T-helper 1 cell treated with Interleukin-12 subunit alpha and Interleukin-12 subunit beta and Interleukin-4 antibody, amounts not matched to agents 30 μg/mL and 1 μg/mL, for 36 hours (primary cell): ENCODE results near the gene DUSP16.

Experiments
- H3K27ac Mint-ChIP-seq: one replicate; pipeline ENCODE4 v1.8.0; 2021; ENCODE audit warnings: mild to moderate bottlenecking, mixed read lengths
- H3K27me3 Mint-ChIP-seq: one replicate; pipeline ENCODE4 v1.8.0; 2021; ENCODE audit warnings: low read depth, mixed read lengths
- H3K36me3 Mint-ChIP-seq: one replicate; pipeline ENCODE4 v1.8.0; 2021; ENCODE audit warnings: low read depth, mixed read lengths
- H3K4me1 Mint-ChIP-seq: one replicate; pipeline ENCODE4 v1.8.0; 2021; ENCODE audit warnings: low read depth, mixed read lengths
- H3K4me3 Mint-ChIP-seq: one replicate; pipeline ENCODE4 v1.8.0; 2021; ENCODE audit warnings: mild to moderate bottlenecking, moderate library complexity, mixed read lengths
- H3K9me3 Mint-ChIP-seq: one replicate; pipeline ENCODE4 v1.8.0; 2021; ENCODE audit warnings: mixed read lengths

DUSP16 gene

DNA sequence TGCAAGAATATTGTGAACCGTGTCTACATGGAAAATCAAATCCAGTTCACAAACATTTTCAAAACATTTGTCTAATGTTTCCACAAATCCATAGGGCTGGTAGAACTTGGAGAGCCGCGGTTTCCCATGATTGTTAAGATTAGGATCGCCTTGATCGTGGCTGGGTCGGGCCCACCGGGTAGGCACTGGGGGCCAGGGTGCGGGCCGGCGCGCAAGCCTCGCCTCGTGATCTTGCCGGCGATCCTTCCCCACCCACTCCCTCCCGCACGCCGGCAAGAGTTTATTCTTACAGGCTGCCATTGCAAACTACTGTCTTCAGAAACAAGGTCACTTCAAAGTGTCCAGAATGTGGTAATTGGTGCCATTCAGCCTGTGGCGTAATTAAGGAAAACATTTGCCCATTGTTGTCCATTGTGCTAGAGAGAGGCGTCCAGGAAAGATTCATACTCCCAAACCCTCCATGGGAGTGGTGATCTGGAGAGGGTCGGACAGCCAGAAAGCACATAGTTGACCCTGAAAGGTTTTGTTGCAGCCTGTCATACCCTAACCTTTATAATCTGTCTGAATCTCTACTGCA lies 110.2 kb downstream of the DUSP16 start:
- peaks cover 27% of the 10 kb centered on the region for H3K4me1 Mint-ChIP-seq
- peaks cover 3% of the 10 kb centered on the region for H3K36me3 Mint-ChIP-seq
- H3K4me3 Mint-ChIP-seq = no peak overlapping the region
- no peaks in the 10 kb centered on the region for H3K27me3 Mint-ChIP-seq
- H3K9me3 Mint-ChIP-seq = no peaks in the 10 kb centered on the region
- peak overlapping the region; percentile 8 for H3K27ac Mint-ChIP-seq

DNA sequence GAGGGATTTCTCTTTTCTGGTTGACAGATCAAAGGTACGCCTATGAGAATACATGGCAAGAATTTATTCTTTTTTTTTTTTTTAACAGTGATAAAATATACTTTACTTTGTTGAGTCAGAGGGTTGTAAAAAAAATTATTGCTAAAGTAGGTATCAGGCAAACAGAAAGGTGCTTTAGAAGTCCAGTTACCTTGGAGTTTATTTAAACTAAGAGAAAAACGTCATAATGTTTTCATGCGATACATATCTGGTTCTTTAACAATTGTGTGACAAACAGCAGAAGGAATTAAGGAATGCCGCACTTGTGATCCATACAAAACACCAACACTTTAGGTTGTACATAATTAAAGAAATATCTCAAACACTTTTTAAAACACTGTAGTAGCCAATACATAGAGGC lies 111.6 kb downstream of the DUSP16 start:
- Mint-ChIP-seq H3K36me3 (peaks cover 3% of the 10 kb centered on the region), H3K4me3 (no peak overlapping the region), H3K4me1 (peaks cover 24% of the 10 kb centered on the region), H3K9me3 (no peaks in the 10 kb centered on the region), H3K27me3 (no peaks in the 10 kb centered on the region), H3K27ac (no peak overlapping the region)

DNA sequence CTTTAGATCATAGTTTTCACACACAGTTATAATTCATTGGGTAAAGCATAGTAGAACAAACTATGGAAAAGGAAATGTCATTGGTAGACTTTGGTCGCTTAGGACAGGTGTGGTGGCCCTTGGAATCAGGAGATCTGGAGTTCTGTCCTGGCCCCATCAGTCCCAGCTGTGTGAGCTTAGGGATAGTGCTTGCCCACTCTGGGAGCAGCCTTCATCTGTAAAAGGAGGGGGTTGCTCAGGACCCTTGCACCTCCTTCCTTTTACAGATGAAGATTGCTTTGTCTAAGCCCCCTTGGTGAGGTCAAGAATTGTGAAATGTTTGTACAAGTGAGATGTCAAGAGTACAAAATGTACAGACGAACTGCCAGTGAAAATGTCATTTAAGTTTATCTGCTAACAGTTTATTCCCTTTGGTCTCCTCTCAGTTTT lies 112.6 kb downstream of the DUSP16 start:
- Mint-ChIP-seq H3K4me3 (no peak overlapping the region), H3K27me3 (no peaks in the 10 kb centered on the region), H3K36me3 (peaks cover under 1% of the 10 kb centered on the region), H3K4me1 (peaks cover 24% of the 10 kb centered on the region), H3K27ac (no peak overlapping the region), H3K9me3 (no peaks in the 10 kb centered on the region)

DNA sequence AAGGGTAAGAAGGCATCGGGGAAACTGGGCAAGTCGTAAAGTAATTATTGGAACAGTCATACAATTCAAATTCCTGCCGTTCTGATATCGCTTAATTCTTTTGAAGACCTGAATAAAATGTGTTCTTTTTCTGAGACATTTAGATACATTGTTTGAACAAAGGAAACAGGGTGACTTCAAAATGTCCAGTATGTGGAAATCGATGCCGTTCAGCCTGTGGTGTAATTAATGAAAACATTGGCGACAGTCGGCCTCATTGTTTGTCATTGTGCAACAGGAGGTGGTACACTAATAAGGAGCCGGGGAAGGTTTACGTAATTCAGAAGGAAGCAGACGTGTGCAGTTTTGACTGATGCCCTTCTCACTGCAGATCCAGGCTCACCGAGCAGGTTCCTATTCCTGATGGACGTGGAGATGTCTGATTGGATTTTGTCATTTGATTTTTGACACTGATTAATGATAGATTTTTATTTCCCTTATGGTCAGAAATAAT lies 113.1 kb downstream of the DUSP16 start:
- no peak overlapping the region for H3K27ac Mint-ChIP-seq
- no peaks in the 10 kb centered on the region for H3K36me3 Mint-ChIP-seq
- no peaks in the 10 kb centered on the region for H3K9me3 Mint-ChIP-seq
- no peaks in the 10 kb centered on the region for H3K27me3 Mint-ChIP-seq
- H3K4me3 Mint-ChIP-seq = no peak overlapping the region
- peaks cover 24% of the 10 kb centered on the region for H3K4me1 Mint-ChIP-seq

DNA sequence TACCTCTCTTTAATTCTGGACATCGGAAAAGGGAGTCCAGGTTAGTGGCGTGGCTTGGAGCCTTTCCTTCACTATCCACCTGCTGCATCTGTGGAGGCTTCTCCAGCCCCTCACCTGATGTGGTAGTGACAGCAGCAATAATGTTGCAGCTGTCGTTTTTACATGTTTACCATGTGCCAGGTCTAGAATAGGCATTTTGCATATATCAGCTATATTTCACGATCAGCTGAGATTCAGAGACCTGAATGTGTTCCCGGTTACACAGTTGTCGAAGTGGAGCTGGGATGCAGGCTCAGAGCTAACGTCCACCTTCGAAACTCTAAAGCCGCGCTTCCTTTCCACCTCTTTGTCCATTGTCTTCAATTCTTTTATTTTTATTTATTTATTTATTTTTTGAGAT lies 114.8 kb downstream of the DUSP16 start:
- H3K27me3 Mint-ChIP-seq = no peaks in the 10 kb centered on the region
- H3K36me3 Mint-ChIP-seq = peaks cover 3% of the 10 kb centered on the region
- H3K27ac Mint-ChIP-seq = no peak overlapping the region
- H3K4me3 Mint-ChIP-seq = no peak overlapping the region
- no peaks in the 10 kb centered on the region for H3K9me3 Mint-ChIP-seq
- H3K4me1 Mint-ChIP-seq = peaks cover 32% of the 10 kb centered on the region

DNA sequence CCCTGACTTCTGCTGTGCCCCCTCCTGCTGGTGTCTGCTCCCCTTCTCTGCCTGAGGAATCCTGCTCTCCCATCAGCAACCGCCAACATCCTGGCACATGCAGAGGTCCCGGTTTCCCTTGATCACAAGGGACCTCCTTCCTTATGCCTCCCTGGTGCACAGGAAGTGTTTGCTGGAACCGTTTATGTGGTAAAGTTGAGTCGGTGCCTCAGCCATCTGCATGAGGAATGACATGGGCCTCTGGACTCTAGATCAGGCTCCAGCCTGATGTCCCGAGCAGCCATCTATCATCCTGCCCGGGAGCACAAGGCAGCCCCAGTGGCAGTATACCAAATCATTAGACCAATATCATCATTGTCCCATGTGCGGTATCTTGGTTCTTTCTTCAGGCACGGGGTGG lies 115.4 kb downstream of the DUSP16 start:
- H3K9me3 Mint-ChIP-seq = no peaks in the 10 kb centered on the region
- no peaks in the 10 kb centered on the region for H3K27me3 Mint-ChIP-seq
- H3K27ac Mint-ChIP-seq = no peak overlapping the region
- H3K36me3 Mint-ChIP-seq = peaks cover 3% of the 10 kb centered on the region
- no peak overlapping the region for H3K4me3 Mint-ChIP-seq
- H3K4me1 Mint-ChIP-seq = peaks cover 37% of the 10 kb centered on the region

DNA sequence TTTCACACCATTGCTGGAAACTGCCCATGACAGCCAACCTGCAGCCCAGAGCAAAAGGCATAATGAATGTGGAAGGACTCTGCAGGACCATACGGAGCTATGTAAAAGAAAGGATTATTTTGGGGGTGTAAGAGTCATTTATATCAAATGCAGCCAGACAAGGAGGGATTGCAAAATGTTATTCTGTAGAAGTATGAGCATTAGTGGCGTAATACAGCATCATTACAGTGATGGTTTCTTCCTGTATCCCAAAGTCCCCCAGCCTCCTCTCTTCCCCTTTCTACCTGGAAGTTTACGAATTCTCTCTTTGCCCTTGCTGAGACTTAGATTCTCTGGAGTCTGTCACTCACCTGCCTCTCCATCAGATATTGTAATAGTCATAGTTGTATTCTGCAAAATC lies 115.9 kb downstream of the DUSP16 start:
- H3K27me3 Mint-ChIP-seq = no peaks in the 10 kb centered on the region
- no peaks in the 10 kb centered on the region for H3K9me3 Mint-ChIP-seq
- H3K36me3 Mint-ChIP-seq = peaks cover 3% of the 10 kb centered on the region
- no peak overlapping the region for H3K27ac Mint-ChIP-seq
- H3K4me1 Mint-ChIP-seq = peaks cover 42% of the 10 kb centered on the region
- no peak overlapping the region for H3K4me3 Mint-ChIP-seq

DNA sequence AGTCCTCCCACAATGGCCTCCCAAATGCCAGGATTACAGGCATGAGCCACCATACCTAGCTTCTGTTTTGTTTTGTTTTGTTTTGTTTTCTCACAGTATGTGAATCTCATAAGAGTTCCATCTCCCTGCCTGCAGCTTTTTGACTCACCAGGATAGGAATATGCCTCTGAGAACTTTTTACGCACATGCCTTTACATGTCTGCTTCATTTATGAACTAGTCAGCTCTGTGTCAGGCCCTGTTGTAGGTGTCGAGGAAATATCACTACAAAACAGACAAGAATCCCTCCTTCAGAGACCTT lies 116.8 kb downstream of the DUSP16 start:
- peaks cover 50% of the 10 kb centered on the region for H3K4me1 Mint-ChIP-seq
- no peaks in the 10 kb centered on the region for H3K27me3 Mint-ChIP-seq
- no peak overlapping the region for H3K4me3 Mint-ChIP-seq
- H3K27ac Mint-ChIP-seq = no peak overlapping the region
- H3K36me3 Mint-ChIP-seq = peaks cover 4% of the 10 kb centered on the region
- H3K9me3 Mint-ChIP-seq = no peaks in the 10 kb centered on the region

DNA sequence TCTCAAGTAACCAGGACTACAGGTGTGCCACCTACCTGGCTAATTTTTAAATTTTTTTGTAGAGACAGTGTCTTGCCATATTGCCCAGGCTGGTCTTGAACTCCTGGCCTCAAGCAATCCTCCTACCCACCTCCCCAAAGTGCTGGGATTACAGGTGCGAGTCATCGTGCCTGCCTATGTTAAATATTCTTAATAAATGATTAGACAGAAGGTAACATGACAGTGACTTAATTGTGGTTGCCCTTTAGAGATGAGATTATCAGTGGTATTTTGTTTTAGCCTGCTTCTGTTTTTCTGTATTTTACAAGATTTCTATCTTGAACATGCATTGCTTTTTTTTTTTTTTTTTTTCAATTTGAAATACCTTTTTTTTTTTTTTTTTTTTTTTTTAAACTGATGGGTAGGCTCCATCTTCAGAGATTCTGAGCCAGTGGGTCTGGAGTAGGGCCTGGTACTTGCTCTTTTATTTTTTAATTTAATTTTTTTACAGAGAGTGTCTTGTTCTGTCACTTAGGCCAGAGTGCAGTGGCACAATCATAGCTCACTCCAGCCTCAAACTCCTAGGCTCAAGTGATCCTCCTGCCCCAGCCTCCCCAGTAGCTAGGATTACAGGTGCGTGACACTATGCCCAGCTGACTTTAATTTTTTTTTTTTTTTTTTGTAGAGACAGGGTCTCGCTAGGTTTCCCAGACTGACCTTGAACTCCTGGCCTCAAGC lies 117.3 kb downstream of the DUSP16 start:
- H3K36me3 Mint-ChIP-seq = peaks cover 5% of the 10 kb centered on the region
- no peaks in the 10 kb centered on the region for H3K9me3 Mint-ChIP-seq
- H3K27ac Mint-ChIP-seq = no peak overlapping the region
- H3K27me3 Mint-ChIP-seq = no peaks in the 10 kb centered on the region
- H3K4me3 Mint-ChIP-seq = no peak overlapping the region
- peaks cover 55% of the 10 kb centered on the region for H3K4me1 Mint-ChIP-seq

DNA sequence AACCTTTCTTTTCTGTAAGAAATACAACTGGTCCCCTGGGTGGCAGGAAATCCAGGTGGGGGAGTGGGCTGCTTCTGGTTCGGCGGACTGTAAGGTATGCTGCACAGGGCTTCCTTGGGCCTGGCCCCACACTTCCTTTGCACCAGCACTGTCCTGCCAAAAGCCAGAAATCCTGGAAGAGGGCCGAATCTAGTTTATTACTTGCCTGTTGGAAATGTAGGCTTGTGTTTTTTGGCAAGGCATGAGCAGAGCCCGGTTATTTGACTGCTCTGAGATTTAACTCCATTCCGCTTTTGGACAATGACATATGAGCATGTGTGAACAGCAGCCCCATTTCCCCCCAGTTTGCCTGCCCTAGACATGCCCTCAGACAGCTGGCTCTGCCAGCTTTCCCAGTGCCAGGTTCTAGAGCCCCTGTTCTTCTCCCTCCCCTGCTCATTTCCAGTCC lies 119.2 kb downstream of the DUSP16 start:
- H3K4me3 Mint-ChIP-seq = no peak overlapping the region
- no peaks in the 10 kb centered on the region for H3K9me3 Mint-ChIP-seq
- peaks cover 8% of the 10 kb centered on the region for H3K36me3 Mint-ChIP-seq
- peaks cover 60% of the 10 kb centered on the region for H3K4me1 Mint-ChIP-seq
- no peaks in the 10 kb centered on the region for H3K27me3 Mint-ChIP-seq
- H3K27ac Mint-ChIP-seq = peak overlapping the region; percentile 97

DNA sequence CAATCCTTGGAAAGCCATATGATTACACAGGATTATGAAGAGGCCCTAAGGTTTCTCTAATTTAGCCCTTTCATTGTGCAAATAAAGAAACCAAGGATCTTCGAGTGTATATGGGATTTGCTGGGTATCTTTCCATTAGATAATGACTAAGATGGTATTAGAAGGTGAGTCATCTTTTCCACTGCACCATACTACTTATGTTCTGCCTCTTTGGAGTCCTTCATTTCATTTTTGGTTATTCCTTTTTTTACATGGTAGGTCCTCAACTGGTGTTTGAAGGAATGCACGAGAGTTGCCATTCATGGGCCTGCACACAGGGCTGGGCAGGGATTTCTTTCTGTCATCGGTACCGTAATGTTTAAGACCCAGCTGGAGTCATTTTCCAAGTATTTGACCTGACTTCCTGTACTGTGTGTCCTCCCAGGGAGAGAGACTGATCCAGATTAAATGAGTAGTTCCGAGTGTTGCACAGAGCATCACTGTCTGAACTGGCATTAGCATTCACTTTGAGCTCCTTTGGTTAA lies 120.1 kb downstream of the DUSP16 start:
- Mint-ChIP-seq H3K27me3 (no peaks in the 10 kb centered on the region), H3K36me3 (peaks cover 11% of the 10 kb centered on the region), H3K9me3 (no peaks in the 10 kb centered on the region), H3K27ac (peak overlapping the region; percentile 97), H3K4me3 (no peak overlapping the region), H3K4me1 (peaks cover 61% of the 10 kb centered on the region)

DNA sequence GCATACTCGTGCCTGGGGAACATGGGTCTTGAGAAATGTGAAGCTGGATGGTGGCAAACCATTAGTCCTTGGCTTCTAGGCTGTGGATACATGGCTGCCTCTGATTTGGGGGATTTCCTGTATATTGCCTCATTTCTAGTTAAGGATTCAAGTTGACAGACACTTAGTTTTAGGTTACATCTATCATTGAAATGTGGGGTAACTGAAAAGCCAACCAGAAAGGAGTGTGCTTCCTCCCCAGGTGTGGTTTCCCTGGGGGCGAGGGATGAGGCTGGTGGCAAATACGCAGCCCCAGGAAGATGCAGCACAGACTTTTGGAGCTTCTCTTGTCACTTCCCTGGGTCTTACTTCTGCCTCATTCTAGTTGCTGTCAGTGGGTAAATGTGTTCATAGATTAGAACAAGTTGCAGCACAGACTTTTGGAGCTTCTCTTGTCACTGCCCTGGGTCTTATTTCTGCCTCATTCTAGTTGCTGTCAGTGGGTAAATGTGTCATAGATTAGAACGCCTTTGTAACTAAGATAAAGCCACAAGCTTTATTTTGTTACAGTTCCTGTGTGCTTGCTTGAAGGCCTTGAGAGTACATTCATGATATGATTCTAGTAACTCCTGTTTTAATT lies 120.7 kb downstream of the DUSP16 start:
- H3K9me3 Mint-ChIP-seq = peaks cover 6% of the 10 kb centered on the region
- peak overlapping the region; percentile 55 for H3K4me3 Mint-ChIP-seq
- H3K27me3 Mint-ChIP-seq = no peaks in the 10 kb centered on the region
- peak overlapping the region; percentile 97 for H3K27ac Mint-ChIP-seq
- peaks cover 18% of the 10 kb centered on the region for H3K36me3 Mint-ChIP-seq
- peaks cover 60% of the 10 kb centered on the region for H3K4me1 Mint-ChIP-seq

DNA sequence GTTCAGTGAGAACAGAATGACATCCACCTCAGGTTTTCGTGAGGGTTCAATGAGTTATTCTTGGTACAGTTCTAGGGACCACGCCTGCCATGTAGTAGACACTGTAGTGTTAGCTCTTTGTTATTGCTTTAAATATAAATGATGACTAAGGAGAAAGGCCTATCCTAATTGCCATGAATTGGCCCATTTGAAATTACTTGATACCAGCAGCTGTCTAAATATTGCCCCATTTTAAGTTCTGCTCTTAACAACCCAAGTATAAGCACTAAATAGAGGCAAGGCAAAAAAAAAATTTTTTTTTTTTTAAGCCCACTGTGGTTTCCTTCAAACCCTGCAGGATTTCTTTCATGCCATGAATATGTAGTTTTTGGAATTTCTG lies 121.2 kb downstream of the DUSP16 start:
- H3K9me3 Mint-ChIP-seq = peaks cover 8% of the 10 kb centered on the region
- peak overlapping the region; percentile 55 for H3K4me3 Mint-ChIP-seq
- H3K27me3 Mint-ChIP-seq = no peaks in the 10 kb centered on the region
- peak overlapping the region; percentile 97 for H3K27ac Mint-ChIP-seq
- H3K4me1 Mint-ChIP-seq = peaks cover 57% of the 10 kb centered on the region
- H3K36me3 Mint-ChIP-seq = peaks cover 20% of the 10 kb centered on the region

DNA sequence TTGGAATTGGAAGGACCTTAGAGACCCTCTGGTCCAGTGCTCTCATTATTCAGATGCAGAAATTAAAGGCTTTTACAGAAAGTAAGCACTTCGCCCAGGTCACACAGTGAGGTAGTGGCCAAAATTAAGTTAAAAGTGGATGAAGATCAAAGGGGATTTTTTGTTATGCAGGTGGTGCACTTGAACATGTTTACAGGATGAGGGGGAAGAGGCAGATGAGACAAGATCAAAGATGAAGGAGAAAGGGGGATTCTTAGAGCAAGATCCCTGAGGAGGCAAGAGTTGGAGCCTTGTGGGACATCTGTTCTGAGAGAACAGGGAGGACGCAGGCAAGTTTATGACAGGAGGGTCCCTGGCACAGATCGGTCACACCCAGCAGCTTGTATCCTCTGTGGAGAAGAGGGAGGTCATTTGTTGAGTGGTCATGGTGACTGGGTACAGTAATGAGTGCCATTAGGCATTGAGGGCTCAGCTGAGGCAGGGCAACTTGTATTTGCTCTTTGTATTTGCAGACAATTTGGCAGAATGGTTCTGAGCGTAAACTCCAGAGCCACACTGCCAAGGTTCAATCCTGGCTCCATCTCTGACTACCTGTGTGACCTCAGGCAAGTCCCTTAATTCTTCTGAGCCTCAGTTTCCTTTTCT lies 121.8 kb downstream of the DUSP16 start:
- Mint-ChIP-seq H3K27me3 (no peaks in the 10 kb centered on the region), H3K36me3 (peaks cover 25% of the 10 kb centered on the region), H3K9me3 (peaks cover 8% of the 10 kb centered on the region), H3K4me3 (peak overlapping the region; percentile 21), H3K27ac (peak overlapping the region; percentile 97), H3K4me1 (peaks cover 54% of the 10 kb centered on the region)
